MCF 10A (cell line): Measurements from ENCODE around the gene PDLIM7. TPM values are rescaled to one million over a fixed set of nuclear protein-coding genes. Genes with fewer than 3 reads are reported as not detected.

Experiments used
- BruUV-seq: library from RNA; stranded (reverse); fragments of 400-500 nt; replicated peaks from 2 replicates; lab custom pipeline; 2021; lab: Mats Ljungman, UMichigan
- CTCF ChIA-PET: fragments of 300-600 bp; sonication (Branson Sonifier 250); formaldehyde crosslinking; extraction: SDS; loops from one replicate; lab custom pipeline; 2021; ENCODE audit warnings: antibody characterized with exemption, inconsistent platforms; lab: Yijun Ruan, JAX
- POLR2A ChIA-PET: fragments of 300-600, 350-650 bp; sonication (Branson Sonifier 250); formaldehyde crosslinking; extraction: SDS; loops from one replicate; lab custom pipeline; 2020; ENCODE audit warnings: antibody characterized with exemption, inconsistent platforms; lab: Yijun Ruan, JAX
- DNase-seq: peaks from one replicate; pipeline ENCODE4 v3.0.0-alpha.2; 2018; ENCODE audit not compliant: unreplicated experiment
- H3K27ac Mint-ChIP-seq: one replicate; pipeline ENCODE4 v1.8.0; 2022; ENCODE audit warnings: mild to moderate bottlenecking, low read depth, mixed read lengths; ENCODE audit not compliant: unreplicated experiment
- H3K27me3 Mint-ChIP-seq: one replicate; pipeline ENCODE4 v1.8.0; 2022; ENCODE audit warnings: mixed read lengths; ENCODE audit not compliant: insufficient read depth, unreplicated experiment
- H3K36me3 Mint-ChIP-seq: one replicate; pipeline ENCODE4 v1.8.0; 2022; ENCODE audit warnings: mild to moderate bottlenecking, moderate library complexity, mixed read lengths; ENCODE audit not compliant: insufficient read depth, unreplicated experiment
- H3K4me1 Mint-ChIP-seq: one replicate; pipeline ENCODE4 v1.8.0; 2022; ENCODE audit warnings: mixed read lengths; ENCODE audit not compliant: insufficient read depth, unreplicated experiment
- H3K4me3 Mint-ChIP-seq: one replicate; pipeline ENCODE4 v1.8.0; 2022; ENCODE audit warnings: mild to moderate bottlenecking, moderate library complexity, mixed read lengths; ENCODE audit not compliant: unreplicated experiment
- H3K9me3 Mint-ChIP-seq: one replicate; pipeline ENCODE4 v1.8.0; 2022; ENCODE audit warnings: mixed read lengths; ENCODE audit not compliant: unreplicated experiment
- CTCF ChIP-seq: fragments of 200-600 bp; IDR thresholded peaks from one replicate; pipeline ENCODE4 v1.8.0; 2022; ENCODE audit warnings: antibody characterized with exemption, mild to moderate bottlenecking; ENCODE audit not compliant: unreplicated experiment
- intact Hi-C: fragments of 100-400 bp; cut with micrococcal nuclease; formaldehyde crosslinking; loops from 2 replicates; pipeline ENCODE4 v1.14.1; 2022
- total RNA-seq: library from RNA; stranded (reverse); gene quantifications from 2 replicates; pipeline ENCODE4 v1.2.3, GENCODE V29; 2022

PDLIM7 gene
- total RNA-seq, 1 experiment from 2014 or later: 257 TPM

DNA sequence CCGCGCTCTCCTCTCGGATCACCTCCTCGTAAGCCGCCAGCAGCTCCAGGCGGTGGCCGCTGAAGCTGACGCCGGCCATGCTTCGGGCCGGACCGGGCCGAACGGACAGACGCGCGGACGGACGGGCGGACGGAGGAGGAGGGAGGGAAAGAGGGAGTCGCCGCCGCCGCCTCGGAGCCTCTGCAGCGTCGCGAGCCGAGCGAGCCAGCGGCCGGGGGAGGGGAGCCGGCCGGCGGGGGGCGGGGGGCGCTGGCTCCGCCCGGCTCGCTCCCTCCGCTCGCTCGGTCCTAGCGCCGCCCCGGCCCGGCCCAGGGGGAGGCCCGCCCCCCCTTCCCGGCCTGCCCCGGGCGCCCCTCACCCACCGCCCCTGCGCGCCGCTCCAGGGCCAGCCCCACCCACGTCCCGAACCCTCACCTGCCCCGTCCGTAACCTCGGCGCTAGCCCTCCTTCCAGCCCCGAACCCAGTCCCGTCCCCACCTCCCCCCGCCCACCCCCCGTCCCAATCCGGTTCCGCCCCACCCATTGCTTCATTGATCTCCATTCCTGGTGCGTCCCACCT, 23.9 kb downstream of the PDLIM7 start, which contains the start of gene DBN1:
Gene DBN1 (minus strand): TSS at position 192 of the 559 bp plus-strand sequence. CDS start 113 bp downstream, at position 79.
- CTCF ChIA-PET: interaction anchor here (0.6 to 5.9 kb wide), 8 partner anchors 17 to 725 kb away, joined by 3 to 65 read pairs (median 5); partner anchors contain the start of gene PDLIM7
- peak; percentile 56 for DNase-seq
- Mint-ChIP-seq H3K4me3 (peak within 1 kb of the TSS; percentile 74), H3K4me1 (peaks cover 55% of the 10 kb centered on the region), H3K27me3 (no peaks in the 10 kb centered on the region), H3K27ac (no peak within 1 kb of the TSS), H3K36me3 (peaks cover under 1% of the 10 kb centered on the region), H3K9me3 (no peaks in the 10 kb centered on the region)
- POLR2A ChIA-PET: interaction anchor here (0.8 to 1.2 kb wide), 3 partner anchors 11 to 29 kb away, joined by 3 to 6 read pairs (median 5); no protein-coding TSS in a partner anchor
- TF ChIP-seq CTCF: no peak
- BruUV-seq: no TSS peak
- intact Hi-C loops: no loop called here

- Mint-ChIP-seq H3K4me1 (peaks cover 50% of the 10 kb centered on the region), H3K9me3 (no peaks in the 10 kb centered on the region), H3K4me3 (peak overlapping the region; percentile 74), H3K27me3 (no peaks in the 10 kb centered on the region), H3K36me3 (peaks cover 3% of the 10 kb centered on the region), H3K27ac (no peak overlapping the region)
- intact Hi-C loops: no loop called here
- no TSS peak for BruUV-seq
- TF ChIP-seq CTCF: no peak
- DNase-seq: no peak
- ChIA-PET CTCF (interaction anchor here (0.5 to 5.9 kb wide), 15 partner anchors 16 to 1591 kb away, joined by 3 to 65 read pairs (median 4); partner anchors contain the start of genes F12 and PDLIM7), POLR2A (interaction anchor here (0.7 to 2.8 kb wide), 5 partner anchors 10 to 30 kb away, joined by 3 to 14 read pairs (median 5); partner anchors contain the start of gene PDLIM7)
Observed at GRCh38 chr5:177472460-177473442, 24.7 kb downstream of the PDLIM7 start.

DNA sequence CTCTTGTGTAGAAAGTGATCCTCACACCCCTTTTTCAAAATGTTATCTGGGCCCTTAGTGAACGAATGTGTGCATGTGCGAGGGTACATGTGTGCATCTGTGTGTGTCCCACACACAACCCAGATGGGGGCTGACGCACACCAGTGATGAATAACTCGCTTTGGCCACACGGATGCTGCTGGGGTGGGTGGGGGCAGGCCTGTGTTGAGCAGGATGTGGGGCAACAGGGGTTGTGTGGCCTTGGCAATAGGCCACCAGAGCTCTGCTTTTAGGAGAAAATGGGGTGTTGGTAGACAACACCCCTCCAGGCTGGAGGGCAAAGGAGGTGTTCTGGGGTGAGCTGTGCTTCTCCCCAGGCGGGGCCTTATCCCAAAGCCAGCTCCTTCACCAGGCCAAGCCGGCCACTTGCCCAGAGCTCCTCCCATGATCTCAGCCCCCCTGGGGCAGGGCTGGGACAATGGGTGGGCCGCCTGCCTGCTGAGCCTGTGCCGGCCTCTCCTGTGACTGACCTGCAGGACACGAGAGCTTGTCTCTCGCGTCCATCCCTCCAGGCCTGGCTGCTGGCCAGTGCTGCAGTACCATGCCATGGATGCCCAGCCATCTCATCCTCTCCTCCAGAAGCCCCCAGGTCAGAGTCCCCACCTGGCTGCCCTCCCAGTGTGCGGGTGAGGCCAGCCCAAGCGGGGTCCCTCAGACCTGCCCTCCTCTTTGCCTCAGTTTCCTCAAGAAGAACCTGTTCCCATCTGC, 25.6 kb downstream of the PDLIM7 start:
- peak overlapping the region; percentile 39 for H3K27ac Mint-ChIP-seq
- peaks cover 46% of the 10 kb centered on the region for H3K4me1 Mint-ChIP-seq
- peaks cover 10% of the 10 kb centered on the region for H3K36me3 Mint-ChIP-seq
- ChIA-PET POLR2A (interaction anchor here (0.7 to 2.8 kb wide), 3 partner anchors 17 to 25 kb away, joined by 4 to 14 read pairs (median 5); partner anchors contain the start of gene PDLIM7), CTCF (interaction anchor here (0.5 to 5.9 kb wide), 12 partner anchors 14 to 1592 kb away, joined by 3 to 65 read pairs (median 5); partner anchors contain the start of genes F12 and PDLIM7)
- BruUV-seq: no TSS peak
- H3K4me3 Mint-ChIP-seq: peak overlapping the region; percentile 74
- H3K27me3 Mint-ChIP-seq: no peaks in the 10 kb centered on the region
- no peaks in the 10 kb centered on the region for H3K9me3 Mint-ChIP-seq
- no peak for DNase-seq
- intact Hi-C loops: no loop called here
- no peak for TF ChIP-seq CTCF
